Ishikawa (cell line): ENCODE measurements around the gene SEMA6C.

Experiments
- CEBPB ChIP-seq: IDR thresholded peaks from 2 replicates; pipeline ENCODE4 v1.6.1; 2012
- CREB1 ChIP-seq: IDR thresholded peaks from 2 replicates; pipeline ENCODE4 v1.6.1; 2012; ENCODE audit warnings: low read depth
- EGR1 ChIP-seq: IDR thresholded peaks from 2 replicates; pipeline ENCODE4 v1.6.1; 2012
- EP300 ChIP-seq: IDR thresholded peaks from 2 replicates; pipeline ENCODE4 v1.6.1; 2012; ENCODE audit warnings: borderline replicate concordance
- FOXM1 ChIP-seq: IDR thresholded peaks from 2 replicates; pipeline ENCODE4 v1.6.1; 2012; ENCODE audit warnings: low read depth, borderline replicate concordance
- NFIC ChIP-seq: IDR thresholded peaks from 2 replicates; pipeline ENCODE4 v1.6.1; 2012
- RAD21 ChIP-seq: IDR thresholded peaks from 2 replicates; pipeline ENCODE4 v1.6.1; 2012; ENCODE audit warnings: low read depth
- TAF1 ChIP-seq: IDR thresholded peaks from 2 replicates; pipeline ENCODE4 v1.6.1; 2012; ENCODE audit warnings: low read depth, mild to moderate bottlenecking
- TCF12 ChIP-seq: IDR thresholded peaks from 2 replicates; pipeline ENCODE4 v1.6.1; 2012; ENCODE audit warnings: low read depth
- TEAD4 ChIP-seq: IDR thresholded peaks from 2 replicates; pipeline ENCODE4 v1.6.1; 2012
- YY1 ChIP-seq: IDR thresholded peaks from 2 replicates; pipeline ENCODE4 v1.6.1; 2012; ENCODE audit warnings: low read depth
- ZBTB7A ChIP-seq: IDR thresholded peaks from 2 replicates; pipeline ENCODE4 v1.6.1; 2012; ENCODE audit warnings: low read depth
- TF ChIP-seq, protein P1 (sequence below): IDR thresholded peaks from 2 replicates; pipeline ENCODE4 v1.6.1; 2012; ENCODE audit warnings: low read depth, mild to moderate bottlenecking
- TF ChIP-seq, protein P2 (sequence below): IDR thresholded peaks from 2 replicates; pipeline ENCODE4 v1.6.1; 2012
- TF ChIP-seq, protein P3 (sequence below): IDR thresholded peaks from 2 replicates; pipeline ENCODE4 v1.6.1; 2012

Gene SEMA6C

DNA sequence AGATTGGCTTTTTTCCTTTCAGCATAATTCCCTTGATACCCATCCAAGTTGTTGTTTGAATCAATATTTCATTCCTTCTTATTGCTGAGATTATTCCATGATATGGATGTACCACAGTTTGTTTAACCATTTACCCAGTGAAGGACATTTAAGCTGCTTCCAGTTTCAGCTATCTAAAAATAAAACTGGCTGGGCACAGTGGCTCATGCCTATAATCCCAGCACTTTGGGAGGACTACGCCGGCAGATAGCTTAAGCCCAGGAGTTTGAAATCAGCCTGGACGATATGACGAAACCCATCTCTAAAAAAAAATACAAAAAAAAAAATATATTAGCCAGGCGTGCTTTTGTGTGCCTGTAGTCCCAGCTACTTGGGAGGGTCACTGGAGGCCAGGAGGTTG lies 32.6 kb downstream of the SEMA6C start:
- TF ChIP-seq EP300 (no peak), FOXM1 (no peak), CREB1 (no peak), ZBTB7A (no peak), YY1 (no peak), TEAD4 (no peak), EGR1 (no peak), CEBPB (no peak), TCF12 (no peak), RAD21 (no peak)
- TF ChIP-seq, protein P1, sequence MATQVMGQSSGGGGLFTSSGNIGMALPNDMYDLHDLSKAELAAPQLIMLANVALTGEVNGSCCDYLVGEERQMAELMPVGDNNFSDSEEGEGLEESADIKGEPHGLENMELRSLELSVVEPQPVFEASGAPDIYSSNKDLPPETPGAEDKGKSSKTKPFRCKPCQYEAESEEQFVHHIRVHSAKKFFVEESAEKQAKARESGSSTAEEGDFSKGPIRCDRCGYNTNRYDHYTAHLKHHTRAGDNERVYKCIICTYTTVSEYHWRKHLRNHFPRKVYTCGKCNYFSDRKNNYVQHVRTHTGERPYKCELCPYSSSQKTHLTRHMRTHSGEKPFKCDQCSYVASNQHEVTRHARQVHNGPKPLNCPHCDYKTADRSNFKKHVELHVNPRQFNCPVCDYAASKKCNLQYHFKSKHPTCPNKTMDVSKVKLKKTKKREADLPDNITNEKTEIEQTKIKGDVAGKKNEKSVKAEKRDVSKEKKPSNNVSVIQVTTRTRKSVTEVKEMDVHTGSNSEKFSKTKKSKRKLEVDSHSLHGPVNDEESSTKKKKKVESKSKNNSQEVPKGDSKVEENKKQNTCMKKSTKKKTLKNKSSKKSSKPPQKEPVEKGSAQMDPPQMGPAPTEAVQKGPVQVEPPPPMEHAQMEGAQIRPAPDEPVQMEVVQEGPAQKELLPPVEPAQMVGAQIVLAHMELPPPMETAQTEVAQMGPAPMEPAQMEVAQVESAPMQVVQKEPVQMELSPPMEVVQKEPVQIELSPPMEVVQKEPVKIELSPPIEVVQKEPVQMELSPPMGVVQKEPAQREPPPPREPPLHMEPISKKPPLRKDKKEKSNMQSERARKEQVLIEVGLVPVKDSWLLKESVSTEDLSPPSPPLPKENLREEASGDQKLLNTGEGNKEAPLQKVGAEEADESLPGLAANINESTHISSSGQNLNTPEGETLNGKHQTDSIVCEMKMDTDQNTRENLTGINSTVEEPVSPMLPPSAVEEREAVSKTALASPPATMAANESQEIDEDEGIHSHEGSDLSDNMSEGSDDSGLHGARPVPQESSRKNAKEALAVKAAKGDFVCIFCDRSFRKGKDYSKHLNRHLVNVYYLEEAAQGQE: no peak
- TF ChIP-seq, protein P2, sequence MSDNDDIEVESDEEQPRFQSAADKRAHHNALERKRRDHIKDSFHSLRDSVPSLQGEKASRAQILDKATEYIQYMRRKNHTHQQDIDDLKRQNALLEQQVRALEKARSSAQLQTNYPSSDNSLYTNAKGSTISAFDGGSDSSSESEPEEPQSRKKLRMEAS: no peak

DNA sequence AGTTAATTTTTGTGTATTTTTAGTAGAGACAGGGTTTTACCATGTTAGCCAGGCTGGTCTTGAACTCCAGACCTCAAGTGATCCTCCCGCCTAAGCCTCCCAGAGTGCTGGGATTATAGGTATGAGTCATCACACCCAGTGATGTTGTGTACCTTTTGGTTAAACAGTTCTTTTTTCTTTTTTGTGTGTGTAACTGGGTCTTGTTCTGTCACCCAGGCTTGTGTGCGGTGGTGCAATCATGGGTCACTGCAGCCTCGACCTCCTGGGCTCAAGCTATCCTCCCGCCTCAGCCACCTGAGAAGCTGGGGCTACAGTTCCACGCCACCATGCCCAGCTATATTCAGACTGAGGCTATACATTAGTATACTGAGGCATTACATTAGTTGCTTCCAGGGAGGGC lies 38.1 kb downstream of the SEMA6C start:
- TF ChIP-seq FOXM1 (no peak), TCF12 (no peak)
- TF ChIP-seq, protein P3, sequence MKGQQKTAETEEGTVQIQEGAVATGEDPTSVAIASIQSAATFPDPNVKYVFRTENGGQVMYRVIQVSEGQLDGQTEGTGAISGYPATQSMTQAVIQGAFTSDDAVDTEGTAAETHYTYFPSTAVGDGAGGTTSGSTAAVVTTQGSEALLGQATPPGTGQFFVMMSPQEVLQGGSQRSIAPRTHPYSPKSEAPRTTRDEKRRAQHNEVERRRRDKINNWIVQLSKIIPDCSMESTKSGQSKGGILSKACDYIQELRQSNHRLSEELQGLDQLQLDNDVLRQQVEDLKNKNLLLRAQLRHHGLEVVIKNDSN: no peak

DNA sequence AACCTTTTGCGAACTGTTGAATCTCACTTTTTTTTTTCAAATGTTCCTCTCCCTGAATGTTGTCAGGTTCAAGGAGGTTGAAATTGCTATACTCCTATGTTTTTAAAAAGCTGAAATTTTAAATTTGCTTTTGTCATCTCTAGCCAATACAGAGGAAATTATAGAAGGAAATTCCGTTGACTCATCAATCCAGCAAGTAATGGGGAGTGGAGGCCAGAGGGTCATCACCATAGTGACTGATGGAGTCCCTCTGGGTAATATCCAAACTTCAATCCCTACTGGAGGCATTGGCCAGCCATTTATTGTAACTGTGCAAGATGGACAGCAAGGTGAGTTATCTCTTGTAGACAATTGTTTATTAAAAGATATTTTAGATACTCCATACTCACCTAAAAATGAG lies 39.5 kb downstream of the SEMA6C start:
- TF ChIP-seq FOXM1: no peak

DNA sequence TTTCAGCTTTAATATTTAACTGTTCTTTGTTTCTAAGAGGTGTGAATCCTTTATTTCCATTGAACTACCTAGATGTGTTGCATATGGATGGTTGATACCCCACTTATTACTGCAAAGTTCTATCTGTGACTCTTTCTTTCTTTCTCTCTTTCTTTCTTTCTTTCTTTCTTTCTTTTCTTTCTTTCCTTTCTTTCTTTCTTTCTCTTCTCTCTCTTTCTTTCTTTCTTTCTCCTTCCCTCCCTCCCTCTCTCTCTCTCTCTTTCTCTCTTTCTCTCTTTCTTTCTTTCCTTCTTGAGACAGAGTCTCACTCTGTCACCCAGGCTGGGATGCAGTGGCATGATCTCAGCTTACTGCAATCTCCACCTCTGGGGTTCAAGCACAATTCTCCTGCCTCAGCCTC lies 41.8 kb downstream of the SEMA6C start:
- TF ChIP-seq CEBPB: no peak
- TF ChIP-seq ZBTB7A: no peak
- TF ChIP-seq FOXM1: no peak

DNA sequence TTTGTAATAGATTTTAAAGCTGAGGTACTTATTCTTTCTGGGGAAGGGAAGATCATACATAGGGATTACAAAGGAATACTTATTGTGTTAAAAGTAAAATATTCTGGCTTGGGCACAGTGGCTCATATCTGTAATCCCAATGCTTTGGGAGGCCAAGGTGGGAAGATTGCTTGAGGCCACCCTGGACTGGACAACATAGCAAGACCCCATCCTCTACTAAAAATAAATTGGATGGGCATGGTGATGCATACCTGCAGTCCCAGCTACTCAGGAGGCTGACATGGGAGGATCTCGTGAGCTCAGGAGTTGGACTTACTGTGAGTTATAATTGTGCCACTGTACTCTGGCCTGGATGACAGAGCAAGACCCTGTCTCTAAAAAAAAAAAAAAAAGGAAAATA lies 48.3 kb downstream of the SEMA6C start:
- no peak for TF ChIP-seq FOXM1
- TF ChIP-seq, protein P1: no peak
- TF ChIP-seq EP300: no peak
- TF ChIP-seq, protein P2: no peak
- no peak for TF ChIP-seq YY1
- TF ChIP-seq NFIC: no peak

DNA sequence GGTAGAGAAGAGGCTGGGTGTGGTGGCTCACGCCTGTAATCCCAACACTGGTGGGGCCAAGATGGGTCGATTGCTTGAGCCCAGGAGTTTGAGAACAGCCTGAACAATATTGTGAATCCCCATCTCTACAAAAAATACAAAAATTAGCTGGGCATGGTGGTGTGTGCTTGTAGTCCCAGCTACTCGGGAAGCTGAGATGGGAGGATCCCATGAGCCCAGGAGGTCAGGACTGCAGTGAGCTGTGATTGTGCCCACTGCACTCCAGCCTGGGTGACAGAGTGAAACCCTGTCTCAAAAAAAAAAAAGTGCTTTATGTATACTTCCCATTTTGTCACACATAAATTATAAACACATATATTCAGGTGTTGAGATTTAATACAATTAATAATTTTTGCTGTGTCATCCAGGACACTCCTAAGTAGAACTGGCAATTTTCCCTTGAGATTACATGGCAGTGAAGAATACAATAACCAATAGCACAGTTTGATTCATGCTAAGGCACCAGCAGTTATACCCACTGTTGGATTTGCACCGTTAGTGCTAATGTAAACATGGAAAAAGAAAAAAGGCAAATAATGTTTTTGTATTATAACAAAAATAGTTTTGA lies 60.4 kb downstream of the SEMA6C start:
- no peak for TF ChIP-seq YY1
- no peak for TF ChIP-seq CREB1
- TF ChIP-seq TAF1: no peak
- TF ChIP-seq, protein P1: no peak
- TF ChIP-seq, protein P2: no peak
- TF ChIP-seq EGR1: no peak
- TF ChIP-seq NFIC: no peak
- no peak for TF ChIP-seq ZBTB7A
- no peak for TF ChIP-seq FOXM1
- no peak for TF ChIP-seq CEBPB
- TF ChIP-seq TCF12: no peak
- no peak for TF ChIP-seq RAD21
- TF ChIP-seq, protein P3: no peak
- no peak for TF ChIP-seq TEAD4
- no peak for TF ChIP-seq EP300
